HG03045 (cell line): ENCODE data around the gene MITF.

Experiments used
- ATAC-seq: cut with Tn5 transposase; IDR thresholded peaks from one replicate; pipeline ENCODE4 v1.9.1; 2021; ENCODE audit warnings: mild to moderate bottlenecking, moderate library complexity; ENCODE audit not compliant: unreplicated experiment

Gene MITF

GRCh38 chr3:70000563-70001081 lies 261.4 kb downstream of the MITF start:
- no peak for ATAC-seq

- ATAC-seq: no peak
These were observed 263.9 kb downstream of the MITF start for GRCh38 chr3:70003119-70003518.

- no peak for ATAC-seq
These were observed 266.8 kb downstream of the MITF start for GRCh38 chr3:70006089-70006488.

DNA sequence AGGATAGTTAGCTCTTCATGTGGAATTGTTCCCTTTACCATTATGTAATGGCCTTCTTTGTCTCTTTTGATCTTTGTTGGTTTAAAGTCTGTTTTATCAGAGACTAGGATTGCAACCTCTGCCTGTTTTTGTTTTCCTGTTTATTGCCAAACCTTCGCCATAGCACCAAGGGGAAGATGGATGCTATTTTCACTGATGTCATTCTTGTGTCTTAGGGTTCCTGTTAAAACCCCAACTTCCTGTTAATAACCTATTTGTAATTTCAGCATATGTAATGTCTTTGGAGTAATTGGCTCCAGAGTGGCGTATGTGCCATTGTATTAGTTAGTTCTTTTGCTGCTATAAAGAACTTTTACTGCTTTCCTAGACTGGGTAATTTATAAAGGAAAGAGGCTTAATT lies 271.1 kb downstream of the MITF start:
- ATAC-seq: no peak

DNA sequence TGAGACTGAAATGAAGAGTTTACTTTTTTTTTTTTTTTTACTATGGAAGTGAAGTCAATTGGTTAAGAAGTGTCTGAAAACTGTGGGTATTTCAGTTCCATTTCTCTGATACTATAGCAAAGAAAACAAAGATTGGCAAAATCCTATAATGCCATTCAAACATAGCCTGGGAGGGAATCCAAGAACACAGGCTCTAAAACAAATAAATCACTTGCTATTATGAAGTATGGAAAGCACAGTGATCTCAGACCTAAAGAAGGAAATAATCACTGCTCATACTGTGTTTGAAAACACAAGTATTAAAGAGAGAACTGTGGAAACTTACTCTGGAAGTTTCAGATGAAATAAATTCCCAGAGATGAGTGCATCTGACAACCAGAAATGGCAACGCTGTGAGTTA lies 272.3 kb downstream of the MITF start:
- ATAC-seq: no peak
